Breast epithelium (tissue), 4 donors: ENCODE results near the gene ARHGAP26. TPM values are rescaled to one million over a fixed set of nuclear protein-coding genes. Genes with fewer than 3 reads are reported as not detected.

ENCODE experiments used
- DNase-seq, 2 donors: peaks; one replicate each; pipeline ENCODE4 v3.0.0-alpha.2; 2019; ENCODE audit warnings: low spot score in 2 of 2
- H3K27ac ChIP-seq, 2 donors: fragments of 200-600 bp; sonication (generic) in 1 of 2; one replicate each; pipeline ENCODE4 v1.5.1; 2016 to 2019; ENCODE audit warnings: mild to moderate bottlenecking in 1 of 2
- H3K27me3 ChIP-seq, 2 donors: fragments of 200-600 bp; sonication (generic) in 1 of 2; one replicate each; pipeline versions ENCODE4 v1.5.1 to v1.6.0; 2017 to 2019; ENCODE audit warnings: control low read depth in 1 of 2, mild to moderate bottlenecking in 1 of 2
- H3K36me3 ChIP-seq: fragments of 200-600 bp; one replicate; pipeline ENCODE4 v1.5.1; 2019
- H3K4me1 ChIP-seq, 2 donors: fragments of 200-600 bp; sonication (generic); one replicate each; pipeline ENCODE4 v1.5.1; 2016 to 2019; ENCODE audit warnings: control low read depth in 1 of 2
- H3K4me3 ChIP-seq, 3 donors: fragments of 200-600 bp; sonication (generic); 1 replicate in 2 of 3; 2 replicates in 1 of 3; pipeline ENCODE4 v1.5.1; 2016 to 2019; ENCODE audit warnings: mild to moderate bottlenecking in 3 of 3, moderate library complexity in 2 of 3
- H3K9me3 ChIP-seq, 2 donors: fragments of 200-600 bp; sonication (generic) in 1 of 2; one replicate each; pipeline ENCODE4 v1.5.1; 2016 to 2019; ENCODE audit warnings: control low read depth in 1 of 2
- POLR2A ChIP-seq: fragments of 450-650 bp; IDR thresholded peaks from one replicate; pipeline ENCODE4 v1.6.1; 2016; ENCODE audit warnings: antibody characterized with exemption, mild to moderate bottlenecking, moderate library complexity
- POLR2AphosphoS5 ChIP-seq, 3 donors: sonication (generic); formaldehyde crosslinking; IDR thresholded peaks; one replicate each; pipeline ENCODE4 v1.6.1; 2017; ENCODE audit warnings: antibody characterized with exemption in 3 of 3
- intact Hi-C: fragments of 100-400 bp; cut with DNase I; formaldehyde crosslinking; loops from one replicate; pipeline ENCODE4 v1.15.1; 2023; ENCODE audit warnings: low total_unique reads
- total RNA-seq, 3 donors: library from RNA; depleted of rRNA; stranded (reverse); fragments of >200 nt; gene quantifications; one replicate each; pipeline ENCODE4 v1.1.0, GENCODE V29; 2016
- TF ChIP-seq, protein P1 (sequence below), 3 donors: fragments of 450-650 bp; IDR thresholded peaks; one replicate each; pipeline ENCODE4 v1.5.1; 2016 to 2017; ENCODE audit warnings: antibody characterized with exemption in 3 of 3, mild to moderate bottlenecking in 3 of 3, moderate library complexity in 3 of 3

The ARHGAP26 gene
- total RNA-seq, 3 donors from 2014 or later: 33.1 to 89.0 (median 56.4) TPM

DNA sequence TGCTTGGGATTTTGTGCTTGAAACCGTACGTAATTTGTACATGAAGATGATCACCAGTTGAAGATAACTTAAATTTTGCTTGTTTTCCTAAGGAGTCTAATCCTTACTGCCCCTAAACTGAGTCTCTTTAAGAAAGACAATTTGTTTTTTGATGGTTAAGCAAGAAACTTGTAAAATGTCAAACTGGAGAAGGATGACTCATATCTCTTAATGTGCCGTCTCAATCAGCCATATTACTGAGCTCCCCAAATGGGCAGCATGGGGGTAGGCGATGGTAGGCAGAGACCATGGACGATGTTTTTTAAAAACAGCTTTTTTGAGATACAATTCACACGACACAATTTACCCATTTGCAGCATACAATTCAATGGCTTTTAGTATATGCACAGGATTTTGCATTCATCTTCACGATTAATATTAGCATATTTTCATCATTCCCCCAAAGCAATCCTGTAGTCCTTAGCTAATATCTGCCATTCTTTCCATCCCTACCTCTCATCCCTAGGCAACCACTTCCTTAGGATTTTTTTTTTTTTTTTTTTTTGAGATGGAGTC is 14.3 kb downstream of the ARHGAP26 start:
- no peak overlapping the region for H3K4me3 ChIP-seq
- no peak for TF ChIP-seq POLR2AphosphoS5 (IDR thresholded peaks at IDR 0.05)
- TF ChIP-seq, protein P1, sequence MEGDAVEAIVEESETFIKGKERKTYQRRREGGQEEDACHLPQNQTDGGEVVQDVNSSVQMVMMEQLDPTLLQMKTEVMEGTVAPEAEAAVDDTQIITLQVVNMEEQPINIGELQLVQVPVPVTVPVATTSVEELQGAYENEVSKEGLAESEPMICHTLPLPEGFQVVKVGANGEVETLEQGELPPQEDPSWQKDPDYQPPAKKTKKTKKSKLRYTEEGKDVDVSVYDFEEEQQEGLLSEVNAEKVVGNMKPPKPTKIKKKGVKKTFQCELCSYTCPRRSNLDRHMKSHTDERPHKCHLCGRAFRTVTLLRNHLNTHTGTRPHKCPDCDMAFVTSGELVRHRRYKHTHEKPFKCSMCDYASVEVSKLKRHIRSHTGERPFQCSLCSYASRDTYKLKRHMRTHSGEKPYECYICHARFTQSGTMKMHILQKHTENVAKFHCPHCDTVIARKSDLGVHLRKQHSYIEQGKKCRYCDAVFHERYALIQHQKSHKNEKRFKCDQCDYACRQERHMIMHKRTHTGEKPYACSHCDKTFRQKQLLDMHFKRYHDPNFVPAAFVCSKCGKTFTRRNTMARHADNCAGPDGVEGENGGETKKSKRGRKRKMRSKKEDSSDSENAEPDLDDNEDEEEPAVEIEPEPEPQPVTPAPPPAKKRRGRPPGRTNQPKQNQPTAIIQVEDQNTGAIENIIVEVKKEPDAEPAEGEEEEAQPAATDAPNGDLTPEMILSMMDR (IDR thresholded peaks at IDR 0.05): no peak
- TF ChIP-seq POLR2A: no peak
- no peak for DNase-seq
- no peaks in the 10 kb centered on the region for H3K9me3 ChIP-seq
- H3K27ac ChIP-seq: peak overlapping the region; percentile 64 to 77
- no peaks in the 10 kb centered on the region for H3K27me3 ChIP-seq
- no peaks in the 10 kb centered on the region for H3K36me3 ChIP-seq
- intact Hi-C loops: no loop called here
- H3K4me1 ChIP-seq: no peaks in the 10 kb centered on the region

DNA sequence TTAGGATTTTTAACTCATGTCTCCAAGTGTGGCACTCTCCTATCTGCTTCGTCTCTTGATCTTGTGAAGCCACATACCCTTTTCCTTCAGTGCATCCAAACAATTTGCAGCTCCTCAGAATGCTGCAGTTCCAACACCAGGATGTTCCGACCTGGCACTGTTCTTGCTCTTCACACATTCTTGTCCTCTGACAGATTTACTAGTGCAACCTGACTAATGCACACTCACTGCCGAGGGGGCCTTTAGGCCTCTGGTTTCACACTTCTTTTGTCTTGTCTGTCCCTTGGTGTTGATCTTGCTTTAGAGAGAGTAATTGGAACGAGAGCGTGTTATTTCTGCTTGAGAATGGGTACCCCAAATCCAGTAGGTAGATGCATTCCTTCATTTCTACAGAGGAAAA is 15.0 kb downstream of the ARHGAP26 start:
- intact Hi-C loops: no loop called here
- no peaks in the 10 kb centered on the region for H3K36me3 ChIP-seq
- no peaks in the 10 kb centered on the region for H3K9me3 ChIP-seq
- no peak for DNase-seq
- TF ChIP-seq POLR2AphosphoS5 (IDR thresholded peaks at IDR 0.05) (no peak), POLR2A (no peak)
- TF ChIP-seq, protein P1 (IDR thresholded peaks at IDR 0.05): no peak
- H3K27me3 ChIP-seq: no peaks in the 10 kb centered on the region
- no peak overlapping the region for H3K4me3 ChIP-seq
- no peak overlapping the region for H3K27ac ChIP-seq
- H3K4me1 ChIP-seq: no peaks in the 10 kb centered on the region

DNA sequence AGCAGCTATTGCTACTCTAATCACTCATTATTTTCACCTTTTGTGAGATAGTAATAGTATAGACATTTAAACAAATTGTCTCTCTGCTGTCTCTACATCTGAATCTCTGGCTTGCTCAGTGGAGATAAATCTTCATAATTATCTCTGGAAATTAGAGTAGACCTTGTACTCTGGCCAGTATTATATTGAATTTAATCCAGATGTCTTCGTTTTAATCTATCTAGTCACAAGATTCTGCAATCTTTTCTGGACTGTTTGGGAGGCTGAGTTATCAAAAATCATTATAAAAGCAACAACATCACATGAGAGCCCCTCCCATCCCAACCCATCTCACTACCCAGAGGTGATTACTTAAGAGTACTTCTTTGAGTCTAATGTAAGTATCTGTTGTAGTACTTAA is 19.0 kb downstream of the ARHGAP26 start:
- no peak for DNase-seq
- TF ChIP-seq, protein P1 (IDR thresholded peaks at IDR 0.05): no peak
- TF ChIP-seq POLR2AphosphoS5 (IDR thresholded peaks at IDR 0.05): no peak
- no peak for TF ChIP-seq POLR2A

DNA sequence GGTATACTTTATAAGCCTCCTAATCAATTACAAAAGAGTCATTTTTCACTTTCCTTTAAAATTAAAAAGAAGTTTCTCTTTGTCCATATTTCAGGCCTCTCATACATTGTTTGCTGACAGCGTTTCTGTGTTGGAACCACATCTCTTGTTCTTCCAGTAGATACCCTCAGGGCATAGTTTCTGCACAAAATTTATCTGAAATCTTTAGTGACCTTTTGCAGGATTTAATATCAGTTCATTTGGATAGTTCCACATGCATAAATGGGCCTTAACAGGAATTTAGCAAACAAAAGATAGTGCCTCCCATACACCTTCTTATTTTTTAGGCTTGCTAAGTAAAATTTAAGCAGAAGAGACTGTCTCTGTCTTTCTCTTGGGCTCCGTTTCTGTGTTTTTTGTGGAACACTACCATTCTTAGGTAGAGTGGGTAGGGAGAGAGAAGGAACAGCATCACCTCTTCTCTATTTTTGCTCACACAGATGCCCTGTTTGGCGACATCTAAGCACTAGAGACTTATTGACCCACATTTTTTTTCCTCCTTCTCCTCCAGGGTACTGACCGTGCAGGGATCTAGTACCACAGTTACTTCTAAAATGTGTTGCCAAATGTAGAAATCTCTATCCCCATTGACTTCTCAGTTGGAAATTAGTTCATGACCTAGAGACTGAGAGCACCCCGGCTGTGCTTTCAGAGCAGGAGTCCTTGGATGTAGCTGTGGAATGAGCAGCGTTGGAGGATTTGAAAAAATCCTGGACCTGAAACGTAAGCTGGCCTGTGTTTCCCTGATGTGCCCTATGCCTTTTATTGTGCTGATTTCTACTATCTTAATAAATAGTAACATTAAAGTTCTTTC is 22.1 kb downstream of the ARHGAP26 start:
- H3K4me1 ChIP-seq: no peaks in the 10 kb centered on the region
- intact Hi-C loops: no loop called here
- H3K9me3 ChIP-seq: no peaks in the 10 kb centered on the region
- no peak for DNase-seq
- H3K36me3 ChIP-seq: no peaks in the 10 kb centered on the region
- no peak overlapping the region for H3K4me3 ChIP-seq
- no peak for TF ChIP-seq POLR2A
- TF ChIP-seq, protein P1 (IDR thresholded peaks at IDR 0.05): no peak
- TF ChIP-seq POLR2AphosphoS5 (IDR thresholded peaks at IDR 0.05): no peak
- no peaks in the 10 kb centered on the region for H3K27me3 ChIP-seq
- H3K27ac ChIP-seq: no peak overlapping the region

More for the DNA sequence above, 19.0 kb downstream of the ARHGAP26 start:
- Histone ChIP-seq H3K9me3 (no peaks in the 10 kb centered on the region), H3K4me1 (no peaks in the 10 kb centered on the region), H3K27ac (peak overlapping the region in 1 of 2 donors; percentile 21), H3K36me3 (no peaks in the 10 kb centered on the region), H3K27me3 (no peaks in the 10 kb centered on the region), H3K4me3 (no peak overlapping the region)
- intact Hi-C loops: no loop called here

DNA sequence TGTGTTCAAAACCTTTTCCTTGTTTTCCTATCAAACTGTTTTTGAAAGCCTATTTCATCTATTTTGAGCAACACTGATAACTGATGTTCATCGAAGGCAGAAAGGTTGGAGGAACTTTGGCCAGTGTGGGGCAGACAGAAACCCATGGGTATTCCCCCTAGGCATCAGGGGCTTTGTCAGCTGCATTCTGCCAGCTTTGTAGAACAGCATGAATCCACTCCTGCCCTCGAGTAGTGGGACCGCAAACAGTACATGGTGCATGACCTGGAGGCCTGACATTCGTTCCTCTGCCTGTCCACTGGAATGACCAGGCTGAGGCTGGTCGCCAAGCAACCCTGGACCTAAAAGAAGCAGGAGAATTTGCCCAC is 22.7 kb downstream of the ARHGAP26 start:
- intact Hi-C loops: no loop called here
- H3K36me3 ChIP-seq: no peaks in the 10 kb centered on the region
- H3K27ac ChIP-seq: no peak overlapping the region
- H3K9me3 ChIP-seq: no peaks in the 10 kb centered on the region
- TF ChIP-seq, protein P1 (IDR thresholded peaks at IDR 0.05): no peak
- no peak for TF ChIP-seq POLR2A
- TF ChIP-seq POLR2AphosphoS5 (IDR thresholded peaks at IDR 0.05): no peak
- no peaks in the 10 kb centered on the region for H3K27me3 ChIP-seq
- DNase-seq: no peak
- no peaks in the 10 kb centered on the region for H3K4me1 ChIP-seq
- no peak overlapping the region for H3K4me3 ChIP-seq
